ENCODE data around the gene FOXP1.

Gene FOXP1

DNA sequence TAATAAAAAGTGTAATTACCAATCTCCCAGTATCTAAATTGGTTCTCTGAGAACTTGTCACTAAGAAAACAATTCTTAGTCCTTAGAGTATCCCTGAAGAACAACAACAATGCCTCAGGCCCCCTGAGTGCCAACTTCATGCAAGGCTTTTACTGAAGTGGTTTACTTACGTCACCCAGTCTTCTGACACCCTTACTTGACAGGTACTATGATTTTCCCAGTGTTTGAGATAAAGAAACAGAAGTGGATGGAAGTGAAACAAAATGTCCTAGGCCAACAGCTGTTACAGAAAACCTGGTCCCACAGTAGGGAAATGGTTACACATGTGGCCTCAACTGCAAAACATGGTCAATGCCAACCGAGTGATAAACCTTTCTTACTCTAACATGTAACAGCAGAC, 331.1 kb downstream of the FOXP1 start:
- no peak for DNase-seq

DNA sequence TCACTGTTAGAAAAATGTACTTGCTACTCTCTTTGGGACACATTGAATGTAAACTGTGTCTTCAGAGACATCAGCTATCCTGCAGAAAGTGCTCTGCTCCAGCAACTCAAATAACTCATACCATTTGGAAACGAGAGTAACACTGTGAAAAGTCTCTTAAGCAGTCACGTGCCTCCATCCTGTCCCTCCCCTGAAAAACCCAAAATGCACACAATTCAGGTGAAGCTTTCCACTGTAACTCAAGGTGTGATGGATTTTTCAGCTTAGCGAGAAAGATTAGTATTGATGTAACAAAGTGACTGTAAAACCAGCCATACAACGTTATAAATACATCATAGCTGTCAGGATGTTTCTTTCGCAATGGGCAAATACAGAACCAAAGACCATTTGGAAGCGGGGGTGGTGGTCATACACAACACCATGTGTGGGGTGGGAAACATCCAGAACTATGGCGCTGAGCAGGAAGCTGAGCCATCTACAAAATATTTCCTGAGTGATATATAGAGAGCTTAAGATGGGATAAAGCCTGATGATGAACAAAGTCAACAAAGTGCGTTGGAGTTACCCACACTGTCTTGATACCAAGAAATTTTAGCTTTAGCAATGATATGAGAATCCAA, 332.3 kb downstream of the FOXP1 start:
- DNase-seq = no peak

DNA sequence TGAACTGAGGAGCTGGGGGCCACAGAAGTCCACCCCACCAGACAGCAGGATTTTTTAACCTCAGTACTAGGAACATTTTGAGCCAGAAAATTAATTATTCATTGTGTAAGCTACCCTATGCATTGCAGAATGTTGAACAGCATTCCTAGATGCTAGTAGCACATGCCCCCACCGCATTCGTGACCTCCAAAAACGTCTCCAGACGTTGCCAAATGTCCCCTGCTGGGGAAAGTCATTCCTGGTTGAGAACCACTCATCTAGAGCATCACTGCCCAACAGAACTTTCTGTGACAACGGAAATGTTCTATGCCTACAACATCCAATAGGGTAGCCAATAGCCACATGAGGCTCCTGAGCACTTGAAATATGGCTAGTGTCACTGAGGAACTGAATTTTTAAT, 333.5 kb downstream of the FOXP1 start:
- no peak for DNase-seq

DNA sequence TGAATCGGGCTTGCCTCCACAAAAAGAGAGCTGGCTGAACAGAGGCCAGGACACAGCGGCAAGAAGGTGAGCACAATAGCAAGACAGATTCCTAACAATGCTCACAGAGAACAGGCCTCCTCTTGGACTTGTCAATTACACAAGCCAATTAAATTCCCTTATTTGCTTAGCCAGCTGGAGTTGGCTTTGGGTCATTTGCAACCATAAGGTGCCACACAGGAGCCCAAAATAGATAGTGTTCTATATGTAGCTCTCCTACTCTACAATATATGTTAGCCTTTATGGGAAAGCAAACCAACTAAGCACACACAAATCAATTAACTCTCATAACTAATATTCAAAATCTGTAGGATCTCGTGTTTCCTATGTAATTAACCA, 335.6 kb downstream of the FOXP1 start:
- no peak for DNase-seq

DNA sequence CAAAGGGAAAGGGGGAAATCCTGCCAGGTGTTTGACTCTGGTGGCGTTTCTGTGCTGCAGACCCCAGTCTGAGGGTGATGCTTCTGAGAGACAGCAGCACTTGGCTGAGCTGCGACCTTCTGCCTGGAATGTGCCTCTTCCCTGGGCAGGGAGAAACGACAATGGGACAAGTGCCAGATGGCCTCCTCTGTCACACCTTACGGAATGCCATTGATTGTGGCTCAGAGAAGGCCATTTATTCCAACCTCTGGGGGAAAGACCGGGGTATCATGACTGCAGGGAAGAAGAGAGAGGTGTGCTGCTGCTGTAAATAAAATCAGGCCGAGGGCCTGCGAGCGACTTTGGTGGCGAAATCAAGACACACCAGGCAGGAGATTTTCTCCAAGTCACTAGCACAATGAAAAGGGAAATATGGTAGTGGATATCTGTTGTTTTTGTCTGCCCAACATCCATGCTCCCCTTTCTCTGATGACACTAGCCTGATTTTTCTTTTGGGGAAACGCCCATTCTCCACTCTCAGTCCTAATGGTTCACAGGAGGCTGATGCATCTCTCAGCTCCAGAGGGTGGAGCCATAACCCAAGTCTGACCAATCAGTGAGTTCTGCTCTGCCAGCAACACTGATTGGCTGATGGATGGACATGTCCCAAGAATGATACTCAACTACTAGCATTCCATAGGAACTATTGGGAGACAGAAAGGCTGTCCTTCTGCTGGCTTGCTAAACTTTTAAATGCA, 336.1 kb downstream of the FOXP1 start:
- DNase-seq = no peak

DNA sequence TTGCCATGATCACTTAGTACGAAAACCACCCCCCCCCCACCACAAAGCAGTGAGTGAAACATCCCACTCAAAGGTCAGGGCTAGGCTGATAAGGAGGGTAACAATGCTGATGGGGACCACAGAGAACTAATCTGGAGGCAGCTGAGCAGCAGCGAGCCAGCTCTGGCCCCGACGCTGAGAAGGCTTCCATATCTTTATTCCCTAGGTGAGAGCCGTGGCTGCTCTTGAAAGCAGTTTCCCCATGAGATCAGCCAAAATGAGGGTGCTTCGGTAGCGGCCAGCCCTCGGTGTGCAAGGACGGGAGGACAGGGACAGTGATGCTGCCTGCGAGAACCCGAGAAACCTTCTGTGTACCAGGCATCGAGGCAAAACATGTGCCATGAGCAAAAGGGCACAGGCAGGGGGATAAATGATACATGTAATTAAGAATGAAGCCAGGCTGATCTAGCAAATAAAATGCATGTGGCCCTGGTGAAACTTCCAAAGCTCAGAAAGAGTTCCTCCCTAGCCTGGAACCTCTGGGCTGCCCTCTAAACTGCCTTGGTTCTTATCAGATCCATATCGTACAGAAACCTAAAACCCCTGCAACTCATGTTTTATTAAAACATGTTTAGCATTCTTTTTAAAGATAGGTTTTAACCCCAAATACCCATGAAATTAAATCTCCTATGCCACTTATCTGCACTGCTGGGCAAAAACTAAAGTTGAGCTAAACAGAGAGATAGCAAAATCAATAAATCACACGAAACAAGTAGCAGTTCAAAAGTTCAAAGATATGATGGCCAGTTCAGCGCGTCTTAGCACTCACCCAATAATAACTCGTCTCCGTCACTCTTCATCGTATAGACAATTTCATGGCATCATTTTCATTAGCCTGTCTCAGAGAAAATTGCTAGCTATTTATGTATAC, 337.3 kb downstream of the FOXP1 start:
- no peak for DNase-seq

DNA sequence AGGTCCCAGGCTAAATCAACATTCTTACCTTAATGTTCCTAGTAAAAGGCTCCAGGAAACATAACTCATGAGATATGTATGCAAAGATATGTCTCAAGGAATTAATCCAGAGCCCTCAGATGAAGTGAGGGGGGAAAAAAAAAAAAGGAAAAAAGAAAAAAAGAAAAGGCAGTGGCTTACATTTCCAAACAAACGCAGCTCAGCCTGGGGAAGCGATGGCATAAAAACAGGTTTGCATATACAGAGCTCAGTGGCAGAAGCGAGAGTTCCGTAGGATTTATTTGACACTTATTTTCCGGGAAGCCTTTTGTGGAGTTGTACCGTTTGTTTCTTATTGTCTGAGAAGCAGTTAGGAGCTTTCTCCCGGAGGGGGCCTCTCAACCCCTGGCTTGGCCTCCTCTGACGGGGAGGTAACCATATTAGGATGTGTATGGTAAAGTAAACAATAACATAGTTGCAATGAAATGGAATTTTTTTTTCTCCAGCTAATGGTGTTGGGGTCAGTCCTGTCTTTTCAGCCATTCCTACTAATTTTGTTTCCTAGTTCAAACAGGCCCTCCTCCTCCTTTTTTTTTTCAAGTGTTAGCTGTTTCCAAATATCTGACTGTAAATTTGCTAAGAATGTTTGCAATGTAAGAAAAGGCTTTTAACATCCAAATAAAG, 338.6 kb downstream of the FOXP1 start:
- no peak for DNase-seq

DNA sequence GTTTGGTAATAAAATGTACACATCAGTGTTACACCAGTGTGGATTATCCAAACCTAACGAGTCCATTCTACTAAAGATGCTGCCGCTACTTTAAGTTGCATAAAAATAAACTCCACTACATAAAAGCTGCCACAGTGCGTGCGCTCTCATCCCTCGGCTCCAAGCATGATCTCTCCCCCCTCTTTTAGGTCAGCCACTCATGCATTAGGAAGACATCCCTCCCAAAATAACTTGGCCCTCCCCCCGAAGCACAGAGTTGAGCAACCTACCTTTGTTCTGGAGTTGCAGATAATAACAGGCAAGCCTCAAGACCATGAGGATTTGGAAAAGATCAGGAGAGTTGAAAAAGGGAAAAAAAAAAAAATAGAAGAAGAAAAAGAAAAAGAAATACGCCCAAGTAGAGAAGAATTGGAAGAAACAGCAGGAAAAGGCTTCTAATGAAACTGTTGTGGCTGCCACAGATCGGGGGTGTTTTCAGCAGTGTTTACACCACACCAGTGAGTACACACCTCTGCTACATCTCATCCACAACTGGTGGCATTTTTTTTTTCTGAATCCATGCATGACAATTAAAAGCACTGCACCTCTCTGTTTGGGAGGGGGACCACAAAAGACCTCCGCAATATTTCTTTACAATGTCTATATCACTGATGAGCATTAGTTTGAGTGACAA, 339.2 kb downstream of the FOXP1 start:
- DNase-seq = no peak

DNA sequence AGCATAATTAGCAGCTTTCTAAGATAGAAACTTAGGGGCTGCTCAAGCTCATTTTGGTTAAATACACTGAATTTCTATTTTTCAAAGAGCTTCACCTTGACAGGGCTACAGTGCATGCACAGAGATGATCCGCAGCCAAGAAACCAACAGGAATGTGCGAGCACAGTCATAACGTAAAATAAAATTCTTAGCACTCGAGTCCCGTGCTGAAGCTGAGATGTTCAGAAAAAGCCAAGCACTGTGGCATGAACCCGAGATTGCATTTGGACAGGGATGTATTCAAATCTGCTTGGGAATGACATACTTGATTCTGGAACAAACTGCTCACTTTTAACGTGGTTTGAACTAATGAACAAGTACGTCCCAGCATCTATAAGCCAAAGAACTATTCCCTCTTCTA, 340.3 kb downstream of the FOXP1 start:
- DNase-seq = no peak

DNA sequence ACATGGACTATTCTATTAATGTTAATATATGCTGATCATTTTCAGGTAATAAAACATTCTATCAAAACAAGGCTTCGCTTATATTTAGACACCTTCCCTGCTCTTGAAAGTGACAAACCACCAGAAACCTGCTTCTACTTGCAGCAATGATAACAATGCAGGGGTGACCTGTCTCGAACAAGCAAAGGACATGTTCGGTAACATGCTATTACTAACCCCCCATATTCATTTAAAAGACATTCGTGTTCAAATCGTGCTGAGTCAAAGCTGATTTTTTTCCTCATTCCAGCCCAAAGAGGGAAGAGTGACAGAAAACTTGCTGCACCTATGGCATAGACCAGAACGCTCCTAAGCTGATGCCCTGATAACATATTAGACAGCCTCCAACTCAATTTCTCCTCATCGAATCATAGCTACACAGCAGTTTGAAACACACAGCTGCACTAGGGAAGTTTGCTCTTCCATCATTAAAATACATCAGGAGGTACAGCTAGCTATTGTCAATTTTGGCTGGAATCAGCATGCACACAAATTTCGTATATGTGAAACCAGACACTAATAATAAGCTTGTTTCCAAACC, 341.5 kb downstream of the FOXP1 start:
- DNase-seq = no peak

DNA sequence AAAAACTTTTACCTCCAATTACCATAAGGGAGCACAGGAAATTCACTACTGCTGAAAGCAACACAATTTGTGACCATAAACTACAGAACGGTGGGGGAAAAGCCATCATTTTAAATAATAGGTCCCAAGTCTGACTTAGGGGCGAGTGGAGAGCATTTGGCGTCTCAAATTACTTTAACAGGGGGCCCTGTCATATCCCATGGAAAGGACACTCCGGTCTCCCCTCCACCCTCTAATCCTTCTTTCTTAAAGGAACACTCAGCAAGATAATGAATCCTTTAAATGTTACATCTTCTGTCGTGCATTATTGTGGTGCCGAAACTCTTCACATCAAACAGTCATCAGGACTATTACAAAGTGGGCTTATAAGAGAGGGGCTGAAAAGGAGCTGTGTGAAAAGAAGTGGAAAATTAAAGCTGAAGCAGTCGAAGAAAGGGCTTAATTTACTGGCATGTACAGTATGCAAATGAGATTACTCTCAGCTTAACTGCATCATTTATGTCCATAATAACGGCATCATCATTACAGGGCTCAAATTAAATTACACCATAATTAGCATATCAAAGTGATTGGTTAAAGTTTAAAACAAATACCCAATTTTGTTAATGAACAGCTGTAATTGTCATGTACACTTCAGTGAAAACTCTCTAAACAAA, 342.2 kb downstream of the FOXP1 start:
- DNase-seq = no peak

DNA sequence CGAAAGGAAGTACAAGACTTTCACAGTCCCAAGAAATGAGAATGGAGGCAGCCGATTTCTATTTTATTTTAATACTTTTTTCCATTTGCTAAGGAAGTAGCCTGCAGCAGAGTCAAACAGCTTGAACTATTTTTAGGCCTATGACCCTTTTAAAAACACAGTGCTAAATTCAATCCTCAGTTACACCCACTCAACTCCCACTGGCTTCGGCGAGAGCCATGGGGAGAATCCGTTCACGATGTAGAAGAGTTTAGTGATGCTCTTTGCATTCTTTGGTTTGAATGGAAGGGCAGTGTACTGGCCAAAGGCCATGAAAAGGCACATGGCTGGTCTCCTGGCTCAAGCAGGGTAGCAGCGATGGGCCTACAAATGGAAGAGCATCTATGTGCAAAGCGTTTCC, 343.5 kb downstream of the FOXP1 start:
- no peak for DNase-seq

DNA sequence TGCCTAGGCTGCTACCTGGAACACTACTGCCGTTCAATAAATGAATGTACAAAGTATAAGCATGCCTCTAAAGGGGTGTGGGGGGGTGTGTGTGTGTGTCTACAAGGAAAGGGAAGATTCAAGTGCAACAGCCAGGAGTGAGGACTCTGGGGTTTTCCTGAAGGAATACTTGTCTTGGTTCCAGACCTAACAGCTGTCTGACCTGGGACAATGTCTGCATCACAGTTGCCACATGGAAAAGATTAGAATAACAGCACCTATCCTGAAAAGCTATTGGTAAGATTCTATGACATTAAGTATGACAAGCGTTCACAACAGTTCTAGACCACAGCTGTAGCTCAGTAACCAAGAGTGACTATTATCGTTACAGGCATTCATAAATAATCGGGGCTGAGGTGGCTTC, 345.2 kb downstream of the FOXP1 start:
- DNase-seq = no peak

DNA sequence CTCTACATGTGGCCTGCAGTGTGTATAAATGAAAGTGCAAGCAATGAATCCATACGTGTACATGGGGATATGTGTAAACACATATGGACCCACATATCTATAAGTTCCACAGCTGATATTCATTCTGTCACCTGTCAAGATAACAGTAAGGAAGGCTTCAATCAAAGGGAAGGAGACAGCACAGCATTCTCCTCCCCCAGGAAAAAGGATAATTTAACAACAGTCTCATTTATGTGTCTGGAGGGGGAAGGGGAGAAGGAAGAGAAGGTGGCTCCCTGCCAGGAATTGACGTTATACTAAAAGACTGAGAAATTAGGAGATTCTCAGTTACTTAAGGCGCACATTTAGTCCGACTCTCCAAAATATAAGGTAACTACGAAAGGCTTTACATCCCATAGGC, 345.9 kb downstream of the FOXP1 start:
- DNase-seq = no peak

DNA sequence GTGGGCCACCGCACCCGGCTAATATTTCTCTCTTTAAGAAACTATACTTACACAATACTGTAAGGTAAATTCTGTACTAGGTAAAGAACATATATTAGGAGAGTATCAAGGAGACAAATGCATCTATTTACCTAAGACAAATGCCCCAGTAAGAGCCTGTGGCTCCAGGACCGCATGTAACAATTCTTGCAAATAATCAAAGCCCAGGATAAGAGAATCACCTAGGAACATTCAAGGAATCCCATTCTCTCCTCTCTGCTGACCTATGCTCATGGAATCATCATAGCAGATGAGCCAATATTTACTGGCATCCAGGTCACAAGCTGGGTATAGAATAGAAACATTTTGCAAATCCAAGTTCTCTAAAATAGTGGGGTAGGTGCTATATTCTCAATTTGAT, 347.7 kb downstream of the FOXP1 start:
- no peak for DNase-seq

DNA sequence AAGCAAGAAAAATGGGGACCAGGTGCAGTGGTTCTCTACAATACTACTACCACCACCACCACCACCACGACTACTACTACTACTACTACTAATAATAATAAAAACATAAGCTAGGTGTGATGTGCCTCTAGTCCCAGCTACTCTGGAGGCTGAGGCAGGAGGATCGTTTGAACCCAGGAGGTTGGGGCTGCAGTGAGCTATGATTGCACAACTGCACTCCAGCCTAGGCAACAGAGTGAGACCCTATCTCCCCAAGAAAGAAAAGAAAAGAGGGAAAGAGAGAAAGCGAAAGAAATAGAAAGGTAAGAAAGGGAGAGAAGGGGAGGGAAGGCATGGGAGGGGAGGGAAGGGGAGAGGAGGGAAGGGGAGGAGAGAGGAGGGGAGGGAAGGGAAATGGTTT, 350.6 kb downstream of the FOXP1 start:
- DNase-seq = no peak

DNA sequence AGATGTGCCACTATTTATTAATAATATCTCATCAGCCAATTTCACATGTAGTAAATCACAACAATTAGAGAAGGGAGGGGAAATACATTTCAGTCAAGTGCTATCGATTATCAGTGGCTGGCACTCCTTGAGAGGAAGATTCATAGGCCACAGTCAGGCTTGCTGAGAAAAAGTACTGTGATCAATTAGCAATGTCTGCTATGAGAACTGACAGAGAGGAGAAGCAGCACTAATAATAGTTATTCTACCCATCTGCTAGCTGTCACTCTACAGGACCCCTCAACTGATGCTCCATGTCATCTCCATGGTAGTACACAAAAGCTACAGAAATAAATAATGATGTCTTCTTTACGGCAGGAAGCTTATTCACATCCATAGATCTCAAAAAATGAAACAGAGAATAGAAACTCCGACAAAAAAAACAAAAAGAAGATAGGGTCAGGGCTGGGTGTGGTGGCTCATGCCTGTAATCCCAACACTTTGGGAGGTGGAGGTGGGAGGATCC, 351.3 kb downstream of the FOXP1 start:
- no peak for DNase-seq

DNA sequence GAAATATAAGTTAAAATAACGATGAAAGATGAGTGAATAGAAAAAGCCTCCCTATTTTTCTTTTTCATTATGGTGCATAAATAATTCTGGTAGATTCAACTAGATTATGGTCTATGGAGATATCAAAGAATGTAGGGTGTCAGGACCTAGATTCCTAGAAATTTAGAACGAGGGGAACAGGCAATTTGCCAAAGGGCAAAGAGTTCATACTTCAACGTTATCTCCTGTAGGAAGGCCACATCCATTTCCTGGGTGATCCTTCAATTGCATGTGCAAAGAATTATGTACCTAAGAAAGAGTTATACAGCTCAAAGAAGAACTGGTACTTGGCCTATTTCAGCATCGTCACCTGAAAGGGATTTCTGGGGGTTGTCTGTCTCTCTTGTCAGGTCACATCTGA, 351.8 kb downstream of the FOXP1 start:
- DNase-seq = no peak

DNA sequence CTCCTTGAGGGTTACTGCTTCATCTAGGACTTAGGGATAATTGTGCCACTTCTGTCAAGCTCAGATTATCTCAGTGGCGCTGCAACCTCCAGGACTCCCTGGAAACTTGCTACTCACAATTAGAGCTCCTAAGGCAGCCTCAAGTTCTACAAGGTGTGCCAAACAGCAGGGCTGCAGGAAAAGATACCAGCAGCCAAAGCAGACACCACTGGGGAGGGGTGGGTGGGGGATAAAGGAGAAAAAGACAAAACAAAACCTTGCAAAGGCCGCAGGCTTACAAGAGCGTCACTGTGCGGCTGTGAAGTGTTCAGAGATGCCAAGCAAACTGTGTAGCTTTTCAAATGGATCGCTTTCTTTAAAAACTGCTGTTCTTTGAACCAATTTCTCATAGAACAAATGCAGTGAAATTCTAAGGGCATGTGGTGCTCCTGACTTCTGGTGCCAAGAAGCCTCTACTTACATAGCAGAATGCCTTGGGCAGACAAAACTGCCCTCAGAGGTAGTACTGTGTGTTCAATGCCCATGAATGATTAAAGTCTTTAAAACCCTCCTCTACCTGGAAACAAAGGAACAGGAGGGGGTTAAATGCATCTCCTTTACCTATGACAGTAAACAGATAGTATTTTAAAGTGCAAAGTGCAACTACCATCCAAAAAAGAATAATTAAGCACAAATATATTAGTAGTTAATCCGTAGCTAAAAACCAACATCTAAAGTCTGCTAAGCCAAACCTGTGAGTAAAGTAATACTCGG, 353.4 kb downstream of the FOXP1 start:
- DNase-seq = no peak

DNA sequence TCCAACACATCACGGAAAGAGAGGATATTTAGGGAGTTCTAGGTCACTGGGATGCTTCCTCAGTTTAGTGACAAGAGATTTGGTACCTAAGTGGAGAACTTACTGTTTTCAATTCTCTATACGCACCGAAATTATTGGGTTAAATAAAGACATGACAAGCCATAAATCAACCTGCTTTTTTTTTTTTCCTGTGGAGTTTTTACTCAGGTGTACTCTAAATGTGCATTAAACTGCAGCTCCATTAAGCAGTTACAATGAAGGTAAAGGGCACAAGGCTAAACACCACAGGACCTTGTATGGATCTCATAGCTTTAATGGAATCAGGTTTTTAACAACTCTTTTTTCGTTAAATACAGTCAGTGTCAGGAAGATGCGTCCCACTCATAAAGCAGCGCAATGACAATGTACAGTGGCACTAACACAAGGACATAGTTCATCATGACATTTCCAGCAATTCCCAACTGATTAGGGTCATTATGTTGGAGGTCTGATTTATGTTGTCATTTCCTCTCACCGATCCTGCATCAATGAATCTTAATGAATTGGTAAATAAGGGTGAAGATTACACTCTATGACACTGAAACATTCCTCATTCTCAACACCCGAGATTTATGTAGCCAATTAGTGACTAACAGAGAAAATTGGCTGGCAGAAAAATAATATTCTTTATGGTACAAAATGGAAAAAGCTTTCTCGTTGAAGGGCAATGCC, 355.2 kb downstream of the FOXP1 start:
- no peak for DNase-seq

All from GF-D8 (cell line).